HCT116 (cell line): ENCODE measurements around the gene TCHH. TPM values are rescaled to one million over a fixed set of nuclear protein-coding genes. Genes with fewer than 3 reads are reported as not detected.

Source experiments
- ATAC-seq: fragments of 200-7000 bp; cut with Tn5 transposase; 2 replicates; pipeline ENCODE4 v1.9.1; 2020; ENCODE audit warnings: mild to moderate bottlenecking, moderate library complexity
- BruUV-seq: library from RNA; stranded (reverse); fragments of 400-500 nt; replicated peaks from 2 replicates; lab custom pipeline; 2021; lab: Mats Ljungman, UMichigan
- CTCF ChIA-PET: fragments of 300-600 bp; sonication (Branson Sonifier 250); formaldehyde crosslinking; loops from one replicate; lab custom pipeline; 2021; ENCODE audit warnings: antibody characterized with exemption; lab: Charles Lee
- POLR2A ChIA-PET: fragments of 300-600, 350-600 bp; sonication (Branson Sonifier 250); formaldehyde crosslinking; loops from one replicate; lab custom pipeline; 2021; ENCODE audit warnings: antibody characterized with exemption; lab: Charles Lee
- RAD21 ChIA-PET, 2 experiments: fragments of 300-600 bp; sonication (Branson Sonifier 250); formaldehyde crosslinking; loops; one replicate each; lab custom pipeline; 2023; ENCODE audit warnings: low total read pairs in 2 of 2; ENCODE audit not compliant: uncharacterized antibody in 2 of 2, unreplicated experiment in 2 of 2, low non-redundant PET in 1 of 2; lab: Charles Lee
- DNase-seq: peaks from one replicate; pipeline ENCODE4 v3.0.0-alpha.2; 2010; ENCODE audit warnings: low read depth, low spot score
- H2AFZ ChIP-seq: fragments of 200-600 bp; shearing (Covaris generic), sonication (generic); 2 replicates; pipeline ENCODE4 v1.6.1; 2017; ENCODE audit warnings: low read depth, mixed run types, mixed read lengths, antibody characterized with exemption, low read length; ENCODE audit not compliant: poor library complexity, severe bottlenecking
- H3K27ac ChIP-seq: 2 replicates; pipeline ENCODE4 v1.5.1; 2012; ENCODE audit warnings: low read depth, low read length
- H3K27me3 ChIP-seq: fragments of 200-600 bp; sonication (generic); 2 replicates; pipeline ENCODE4 v1.6.1; 2016; ENCODE audit warnings: mixed run types, low read length, mixed read lengths; ENCODE audit not compliant: insufficient read depth
- H3K36me3 ChIP-seq, 2 experiments: fragments of 200-500 bp in 1 of 2; fragments of 200-600 bp in 1 of 2; sonication (Bioruptor generic) in 1 of 2; sonication (generic) in 1 of 2; 2 replicates each; pipeline versions ENCODE4 v1.5.1 to v1.6.1; 2014 to 2016; ENCODE audit warnings: low read length in 2 of 2, inconsistent platforms in 1 of 2, mixed read lengths in 1 of 2, mixed run types in 1 of 2; ENCODE audit not compliant: insufficient read depth in 2 of 2, control insufficient read depth in 1 of 2
- H3K4me1 ChIP-seq, 2 experiments: fragments of 200-600 bp in 1 of 2; sonication (generic) in 1 of 2; 2 replicates each; pipeline versions ENCODE4 v1.5.1 to v1.6.1; 2012 to 2017; ENCODE audit warnings: low read length in 2 of 2, inconsistent platforms in 1 of 2, mild to moderate bottlenecking in 1 of 2, mixed read lengths in 1 of 2, mixed run types in 1 of 2, moderate library complexity in 1 of 2; ENCODE audit not compliant: insufficient read depth in 2 of 2, control insufficient read depth in 1 of 2
- H3K4me2 ChIP-seq: fragments of 200-600 bp; sonication (generic); 2 replicates; pipeline ENCODE4 v1.6.1; 2017; ENCODE audit warnings: mixed run types, low read length, mixed read lengths
- H3K4me3 ChIP-seq, 2 experiments: fragments of 200-600 bp in 1 of 2; sonication (generic) in 1 of 2; replicated peaks in 1 of 2; 2 replicates each; pipeline ENCODE4 v1.5.1; 2011 to 2016; ENCODE audit warnings: low read length in 2 of 2, control low read depth in 1 of 2, low read depth in 1 of 2, mild to moderate bottlenecking in 1 of 2, mixed read lengths in 1 of 2, mixed run types in 1 of 2
- H3K79me2 ChIP-seq: fragments of 200-600 bp; sonication (generic); 2 replicates; pipeline ENCODE4 v1.6.1; 2017; ENCODE audit warnings: mild to moderate bottlenecking, mixed run types, low read length, moderate library complexity, mixed read lengths; ENCODE audit not compliant: insufficient read depth
- H3K9ac ChIP-seq: fragments of 200-600 bp; sonication (generic); 2 replicates; pipeline ENCODE4 v1.6.1; 2016; ENCODE audit warnings: low read length, mixed read lengths
- H3K9me2 ChIP-seq: fragments of 200-600 bp; sonication (generic), shearing (Covaris generic); 2 replicates; pipeline ENCODE4 v1.6.1; 2017; ENCODE audit warnings: mixed run types, mild to moderate bottlenecking, moderate library complexity; ENCODE audit not compliant: insufficient read depth
- H3K9me3 ChIP-seq, 2 experiments: fragments of 200-500 bp in 1 of 2; fragments of 200-600 bp in 1 of 2; sonication (Bioruptor generic) in 1 of 2; sonication (generic) in 1 of 2; 2 replicates each; pipeline ENCODE4 v1.6.1; 2014 to 2017; ENCODE audit warnings: low read length in 2 of 2, mixed read lengths in 2 of 2, inconsistent platforms in 1 of 2, low read depth in 1 of 2, mild to moderate bottlenecking in 1 of 2, mixed run types in 1 of 2, moderate library complexity in 1 of 2; ENCODE audit not compliant: control insufficient read depth in 1 of 2, insufficient read depth in 1 of 2
- H4K20me1 ChIP-seq: fragments of 200-600 bp; sonication (generic), shearing (Covaris generic); 2 replicates; pipeline ENCODE4 v1.6.1; 2017; ENCODE audit warnings: mixed run types, mild to moderate bottlenecking, moderate library complexity; ENCODE audit not compliant: insufficient read depth
- ELF1 ChIP-seq: IDR thresholded peaks from 2 replicates; pipeline ENCODE4 v1.6.1; 2012; ENCODE audit warnings: low read depth, borderline replicate concordance
- EZH2phosphoT487 ChIP-seq: fragments of 200-600 bp; IDR thresholded peaks from 2 replicates; pipeline ENCODE4 v1.6.1; 2018; ENCODE audit warnings: antibody characterized with exemption, borderline replicate concordance
- POLR2A ChIP-seq: IDR thresholded peaks from 2 replicates; pipeline ENCODE4 v1.7.0; 2011; ENCODE audit warnings: borderline replicate concordance; ENCODE audit not compliant: insufficient read depth, insufficient read length; ENCODE audit errors: extremely low read depth
- REST ChIP-seq: IDR thresholded peaks from 2 replicates; pipeline ENCODE4 v1.6.1; 2012; ENCODE audit warnings: low read depth
- TCF7L2 ChIP-seq: IDR thresholded peaks from 2 replicates; pipeline ENCODE4 v1.7.0; 2011; ENCODE audit warnings: borderline replicate concordance, inconsistent platforms; ENCODE audit not compliant: insufficient read depth, insufficient read length; ENCODE audit errors: extremely low read depth
- ZBTB33 ChIP-seq: IDR thresholded peaks from 2 replicates; pipeline ENCODE4 v1.6.1; 2011; ENCODE audit warnings: mild to moderate bottlenecking, low read length, moderate library complexity; ENCODE audit not compliant: insufficient replicate concordance; ENCODE audit errors: extremely low read depth
- ZNF274 ChIP-seq: fragments of 200-500 bp; sonication (Bioruptor generic); IDR thresholded peaks from 2 replicates; pipeline ENCODE4 v1.6.1; 2014; ENCODE audit warnings: mild to moderate bottlenecking, low read depth, low read length, inconsistent platforms
- intact Hi-C: fragments of 100-400 bp; cut with micrococcal nuclease; formaldehyde crosslinking; loops from 2 replicates; pipeline ENCODE4 v1.10.0; 2022
- total RNA-seq: library from RNA; stranded (reverse); gene quantifications from one replicate; pipeline ENCODE4 v1.2.1, GENCODE V29; 2021; ENCODE audit not compliant: unreplicated experiment
- TF ChIP-seq, protein P1 (sequence below): IDR thresholded peaks from 2 replicates; pipeline ENCODE4 v1.6.1; 2012

Gene TCHH
- total RNA-seq, 1 experiment from 2014 or later = 0.02 TPM

- DNase-seq (no peak), ATAC-seq (no peak)
- TF ChIP-seq ZBTB33 (no peak), EZH2phosphoT487 (no peak), ZNF274 (no peak), POLR2A (no peak)
- Histone ChIP-seq H3K9me3 (no peaks in the 10 kb centered on the region), H3K27me3 (peaks cover 41% of the 10 kb centered on the region), H3K9ac (no peak within 1 kb of the TSS), H3K4me2 (no peak within 1 kb of the TSS), H3K27ac (no peak within 1 kb of the TSS), H2AFZ (no peak within 1 kb of the TSS), H4K20me1 (no peaks in the 10 kb centered on the region), H3K36me3 (no peaks in the 10 kb centered on the region), H3K4me1 (peaks cover 3 to 4% of the 10 kb centered on the region in 2 experiments; a peak in 2 of 4 replicates), H3K79me2 (no peaks in the 10 kb centered on the region), H3K4me3 (no peak within 1 kb of the TSS), H3K9me2 (no peaks in the 10 kb centered on the region)
- intact Hi-C loops = no loop called here
- ChIA-PET RAD21 (no interaction called here), CTCF (no interaction called here), POLR2A (no interaction called here)
- BruUV-seq = no TSS peak
Observed at GRCh38 chr1:152089014-152089674, 26.1 kb downstream of the TCHH start, which contains the start of gene TCHHL1. TCHHL1 (minus strand) TSS chr1:152089064; CDS start chr1:152088143, 921 bp downstream.

DNA sequence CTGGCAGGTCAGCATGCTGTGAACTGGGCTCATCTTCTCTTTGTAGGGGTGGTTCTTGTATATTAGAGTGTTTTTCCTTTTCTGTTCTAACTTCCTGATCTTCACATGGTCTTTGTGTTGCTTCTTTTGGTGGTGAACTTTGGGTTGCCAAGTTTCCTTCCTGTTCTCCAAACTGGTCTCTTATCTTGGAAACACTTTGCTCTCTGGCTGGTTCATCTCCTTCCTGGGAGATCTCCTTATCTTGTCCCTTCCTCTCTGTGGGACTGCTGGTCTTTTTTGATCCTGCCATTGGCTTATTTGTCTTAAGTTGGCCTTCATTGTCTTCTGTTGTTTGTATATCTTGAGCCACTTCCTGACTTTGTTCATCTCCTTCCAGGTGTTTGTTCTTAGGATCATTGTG is 28.5 kb downstream of the TCHH start:
- H3K9me3 ChIP-seq = no peaks in the 10 kb centered on the region
- peaks cover 44% of the 10 kb centered on the region for H3K27me3 ChIP-seq
- H3K36me3 ChIP-seq = no peaks in the 10 kb centered on the region
- H3K4me1 ChIP-seq = peaks cover 3 to 4% of the 10 kb centered on the region in 2 experiments; a peak in 2 of 4 replicates
- H3K9me2 ChIP-seq = no peaks in the 10 kb centered on the region
- no peak overlapping the region for H3K4me3 ChIP-seq
- ChIA-PET POLR2A (no interaction called here), CTCF (no interaction called here), RAD21 (no interaction called here)
- intact Hi-C loops = no loop called here
- no peak overlapping the region for H2AFZ ChIP-seq
- no peaks in the 10 kb centered on the region for H4K20me1 ChIP-seq
- TF ChIP-seq EZH2phosphoT487 (no peak), REST (no peak), TCF7L2 (no peak), ELF1 (no peak)
- TF ChIP-seq, protein P1, sequence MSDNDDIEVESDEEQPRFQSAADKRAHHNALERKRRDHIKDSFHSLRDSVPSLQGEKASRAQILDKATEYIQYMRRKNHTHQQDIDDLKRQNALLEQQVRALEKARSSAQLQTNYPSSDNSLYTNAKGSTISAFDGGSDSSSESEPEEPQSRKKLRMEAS = no peak
- ATAC-seq (no peak), DNase-seq (no peak)
- H3K27ac ChIP-seq = no peak overlapping the region
- BruUV-seq = no TSS peak
- no peak overlapping the region for H3K9ac ChIP-seq
- no peaks in the 10 kb centered on the region for H3K79me2 ChIP-seq
- H3K4me2 ChIP-seq = no peak overlapping the region
